GM21528 (cell line): ENCODE results near the gene TPK1.
"Not testable (repeated sequence)": the region's sequence is repeated elsewhere in the genome, so short reads cannot be mapped to it uniquely, and the experiment has no call there.

Experiments
- ATAC-seq: cut with Tn5 transposase; IDR thresholded peaks from one replicate; pipeline ENCODE4 v1.9.1; 2021; ENCODE audit warnings: mild to moderate bottlenecking, moderate library complexity; ENCODE audit not compliant: unreplicated experiment, low FRiP score

TPK1 gene

GRCh38 chr7:144656965-144657517, 178.8 kb downstream of the TPK1 start:
- no peak for ATAC-seq

GRCh38 chr7:144653449-144653848, 182.4 kb downstream of the TPK1 start:
- ATAC-seq, result no peak

GRCh38 chr7:144650439-144650838, 185.4 kb downstream of the TPK1 start:
- no peak for ATAC-seq

- ATAC-seq, result no peak
These were observed 186.7 kb downstream of the TPK1 start for GRCh38 chr7:144649120-144649519.

DNA sequence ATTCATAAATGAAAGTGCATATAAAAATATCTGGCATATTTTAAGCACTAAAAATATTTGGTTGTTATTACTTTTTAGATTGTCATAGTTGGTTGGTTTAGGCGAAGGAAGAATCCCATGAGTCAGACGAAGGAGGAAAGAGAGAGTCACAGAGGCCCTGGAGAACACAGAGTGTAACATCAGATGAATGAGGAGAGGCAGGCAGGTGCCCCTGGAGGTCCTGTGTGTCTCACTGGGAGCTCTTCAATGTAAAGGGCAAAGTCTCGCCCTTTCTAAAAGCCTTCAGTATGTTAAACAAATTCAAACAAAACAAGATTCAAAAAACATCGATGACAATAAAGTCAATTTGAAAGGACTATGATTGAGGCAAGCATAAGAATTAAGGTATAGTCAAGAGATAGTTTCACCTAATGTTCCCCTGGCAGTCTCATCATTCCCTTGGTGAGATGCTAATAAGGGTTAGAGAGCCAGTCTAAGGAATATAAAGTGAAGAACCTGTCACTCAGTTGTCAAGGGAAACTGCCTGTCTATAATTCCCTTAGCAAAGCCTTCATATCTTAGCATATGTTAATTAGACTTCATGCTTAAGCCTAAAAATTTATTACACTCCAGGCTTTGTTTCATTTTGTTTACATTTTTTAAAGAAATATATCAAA, 194.3 kb downstream of the TPK1 start:
- ATAC-seq, result no peak

- ATAC-seq, result no peak
These were observed 203.1 kb downstream of the TPK1 start for GRCh38 chr7:144632724-144633123.

GRCh38 chr7:144629598-144629997, 206.3 kb downstream of the TPK1 start:
- ATAC-seq, result no peak

DNA sequence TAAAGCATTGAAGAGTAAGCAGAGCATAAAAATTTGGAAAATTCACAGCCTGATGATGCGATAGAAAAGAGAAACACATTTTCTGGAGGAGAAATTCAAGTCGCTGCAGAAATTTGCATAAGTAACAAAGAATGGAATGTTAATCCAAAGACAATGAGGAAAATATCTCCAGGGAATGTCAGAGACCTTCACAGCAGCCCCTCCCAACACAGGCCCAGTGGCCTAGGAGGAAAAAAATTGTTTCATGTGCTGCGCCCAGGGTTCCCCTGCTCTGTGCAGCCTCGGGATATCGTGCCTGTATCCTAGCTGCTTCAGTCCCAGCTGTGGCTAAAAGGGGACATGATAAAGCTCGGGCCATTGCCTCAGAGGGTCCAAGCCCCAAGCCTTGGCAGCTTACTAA, 206.8 kb downstream of the TPK1 start:
- ATAC-seq, result no peak

DNA sequence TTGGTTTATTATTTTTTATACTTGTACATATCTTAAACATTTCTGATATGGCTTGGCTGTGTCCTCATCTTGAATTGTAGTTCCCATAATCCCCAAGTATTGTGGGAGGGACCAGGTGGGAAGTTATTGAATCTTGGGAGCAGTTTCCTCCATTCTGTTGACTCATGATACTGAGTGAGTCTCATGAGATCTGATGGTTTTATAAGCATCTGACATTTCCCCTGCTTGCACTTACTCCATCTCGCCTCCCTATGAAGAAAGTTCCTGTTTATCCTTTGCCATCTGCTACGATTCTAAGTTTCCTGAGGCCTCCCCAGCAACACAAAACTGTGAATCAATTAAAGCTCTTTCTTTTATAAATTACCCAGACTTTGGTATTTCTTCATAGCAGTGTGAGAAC, 207.7 kb downstream of the TPK1 start:
- no peak for ATAC-seq

DNA sequence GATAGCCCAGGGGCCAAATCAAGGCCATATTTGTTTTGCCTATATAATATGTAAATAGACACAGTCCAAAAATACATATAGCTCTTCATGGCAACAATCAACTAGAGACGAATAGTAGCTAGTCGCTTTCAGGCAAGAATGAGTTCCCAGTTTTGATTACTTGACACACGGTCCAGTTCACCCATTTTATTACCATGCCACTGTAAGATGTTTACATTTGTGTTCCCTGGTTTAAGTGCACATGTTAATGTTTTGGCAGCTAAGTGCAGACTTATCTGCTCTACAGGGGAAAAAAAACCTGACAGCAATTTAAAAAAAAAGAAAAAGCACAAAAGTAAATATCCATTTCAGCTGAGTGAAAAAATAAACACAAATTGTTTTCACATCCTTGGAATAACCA, 213.1 kb downstream of the TPK1 start:
- ATAC-seq, result no peak

- ATAC-seq, result no peak
These were observed 229.6 kb downstream of the TPK1 start for GRCh38 chr7:144606261-144606660.

- no peak for ATAC-seq
These were observed 238.9 kb downstream of the TPK1 start for GRCh38 chr7:144596953-144597352.

DNA sequence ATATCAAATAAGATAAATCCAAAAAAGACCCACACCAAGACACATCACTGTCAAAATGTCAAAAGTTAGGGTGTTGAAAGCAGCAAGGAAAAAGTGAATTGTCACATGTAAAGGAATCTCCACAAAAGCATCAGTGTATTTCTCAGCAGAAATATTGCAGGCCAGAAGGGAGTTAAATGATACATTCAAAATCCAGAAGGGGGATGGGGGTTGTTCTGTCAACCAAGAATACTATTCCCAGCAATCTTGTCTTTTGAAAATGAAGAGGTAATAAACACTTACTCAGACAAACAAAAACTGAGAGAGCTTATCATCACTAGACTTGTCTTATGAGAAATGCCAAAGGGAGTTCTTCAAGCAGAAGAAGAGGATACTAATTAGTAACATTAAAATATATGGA, 241.3 kb downstream of the TPK1 start:
- no peak for ATAC-seq

- no peak for ATAC-seq
These were observed 247.2 kb downstream of the TPK1 start for GRCh38 chr7:144588559-144589051.

GRCh38 chr7:144587701-144588100, 248.2 kb downstream of the TPK1 start:
- ATAC-seq, result no peak

- no peak for ATAC-seq
These were observed 251.1 kb downstream of the TPK1 start for GRCh38 chr7:144584726-144585125.

GRCh38 chr7:144579687-144580086, 256.2 kb downstream of the TPK1 start:
- ATAC-seq, result no peak

DNA sequence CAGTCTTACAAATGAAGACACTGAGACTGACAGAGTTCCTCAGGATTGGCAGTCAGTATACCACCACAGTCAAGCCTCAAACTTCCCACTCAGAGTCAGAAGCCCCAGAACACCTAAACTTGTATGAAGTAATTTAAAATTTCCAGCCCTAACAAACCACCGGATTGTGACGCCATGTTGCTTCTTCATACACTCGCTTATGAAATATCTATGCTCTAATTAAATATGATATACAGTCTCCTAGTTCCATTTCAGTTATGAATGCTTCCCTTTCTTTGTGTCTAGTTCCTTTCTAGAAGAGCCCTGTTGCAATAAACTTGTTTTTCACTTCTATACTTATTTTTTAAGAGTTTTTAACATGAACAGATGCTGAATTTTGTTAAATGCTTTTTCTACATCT, 260.4 kb downstream of the TPK1 start:
- ATAC-seq, result no peak

DNA sequence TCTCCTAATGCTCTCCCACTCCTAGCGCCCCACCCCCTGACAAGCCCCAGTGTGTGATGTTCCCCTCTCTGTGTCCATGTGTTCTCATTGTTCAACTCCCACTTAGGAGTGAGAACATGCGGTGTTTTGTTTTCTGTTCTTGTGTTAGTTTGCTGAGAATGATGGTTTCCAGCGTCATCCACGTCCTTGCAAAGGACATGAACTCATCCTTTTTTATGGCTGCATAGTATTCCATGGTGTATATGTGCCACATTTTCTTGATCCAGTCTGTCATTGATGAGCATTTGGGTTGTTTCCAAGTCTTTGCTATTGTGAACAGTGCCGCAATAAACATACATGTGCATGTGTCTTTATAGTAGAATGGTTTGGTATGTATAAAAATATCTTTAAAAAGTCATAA, 261.1 kb downstream of the TPK1 start:
- ATAC-seq, result not testable (repeated sequence)

- ATAC-seq, result no peak
These were observed 267.6 kb downstream of the TPK1 start for GRCh38 chr7:144568233-144568632.

DNA sequence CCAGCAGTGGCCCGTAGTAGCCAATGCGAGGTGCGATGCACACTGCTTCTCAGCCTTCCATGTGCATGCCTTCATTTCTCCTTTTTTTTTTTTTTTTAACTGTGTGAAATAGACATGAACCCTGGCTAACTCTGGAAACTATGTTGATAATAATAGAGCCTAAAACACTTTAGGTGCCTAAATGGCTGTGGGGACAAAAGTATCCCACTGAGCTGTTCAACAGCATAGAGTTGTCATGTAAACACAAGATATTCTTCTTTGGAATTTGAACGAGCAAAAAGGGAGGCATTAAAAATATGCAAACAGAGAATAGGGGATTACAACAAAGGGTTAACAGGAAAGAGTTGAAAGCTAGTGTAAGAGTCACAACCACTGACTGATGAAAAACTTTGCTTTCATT, 270.3 kb downstream of the TPK1 start:
- ATAC-seq, result no peak

- no peak for ATAC-seq
These were observed 286.0 kb downstream of the TPK1 start for GRCh38 chr7:144549861-144550260.
